Spleen (tissue), 11 donors: Measurements from ENCODE around the gene SH3BP1. TPM values are rescaled to one million over a fixed set of nuclear protein-coding genes. Genes with fewer than 3 reads are reported as not detected.

Experiments used
- DNase-seq: peaks from one replicate; pipeline ENCODE4 v3.0.0-alpha.2; 2020
- H3K27ac ChIP-seq, 8 donors: fragments of 200-600 bp; sonication (generic) in 7 of 8; 1 replicate in 4 of 8; 2 replicates in 4 of 8; pipeline versions ENCODE4 v1.5.0 to v1.8.0; 2016 to 2021; ENCODE audit warnings: inconsistent platforms in 4 of 8, mild to moderate bottlenecking in 4 of 8, moderate library complexity in 1 of 8
- H3K27me3 ChIP-seq, 7 donors: fragments of 200-600 bp; sonication (generic) in 6 of 7; replicated peaks in 1 of 7; 1 replicate in 4 of 7; 2 replicates in 3 of 7; pipeline versions ENCODE4 v1.5.0 to v1.8.0; 2016 to 2021; ENCODE audit warnings: inconsistent platforms in 3 of 7, mild to moderate bottlenecking in 1 of 7
- H3K36me3 ChIP-seq, 6 donors: fragments of 200-600 bp; sonication (generic) in 5 of 6; 1 replicate in 4 of 6; 2 replicates in 2 of 6; pipeline versions ENCODE4 v1.5.0 to v1.8.0; 2016 to 2021; ENCODE audit warnings: inconsistent platforms in 2 of 6
- H3K4me1 ChIP-seq, 6 donors: fragments of 200-600 bp; sonication (generic) in 5 of 6; 1 replicate in 3 of 6; 2 replicates in 3 of 6; pipeline versions ENCODE4 v1.5.0 to v1.8.0; 2016 to 2021; ENCODE audit warnings: inconsistent platforms in 3 of 6
- H3K4me3 ChIP-seq, 8 donors: fragments of 200-600 bp; sonication (generic) in 7 of 8; 1 replicate in 4 of 8; 2 replicates in 4 of 8; pipeline versions ENCODE4 v1.5.0 to v1.8.0; 2016 to 2021; ENCODE audit warnings: inconsistent platforms in 4 of 8, mild to moderate bottlenecking in 4 of 8, moderate library complexity in 2 of 8
- H3K9me3 ChIP-seq, 8 donors: fragments of 200-600 bp; sonication (generic) in 7 of 8; 1 replicate in 4 of 8; 2 replicates in 4 of 8; pipeline versions ENCODE4 v1.5.0 to v1.8.0; 2016 to 2021; ENCODE audit warnings: inconsistent platforms in 4 of 8
- CTCF ChIP-seq, 11 experiments: fragments of 200-600 bp in 7 of 11; fragments of 450-650 bp in 4 of 11; sonication (generic) in 4 of 11; IDR thresholded peaks in 8 of 11; conservative IDR thresholded peaks in 3 of 11; 1 replicate in 7 of 11; 2 replicates in 4 of 11; pipeline versions ENCODE4 v1.4.0 to v1.8.0; 2016 to 2021; ENCODE audit warnings: antibody characterized with exemption in 11 of 11, inconsistent platforms in 4 of 11, mild to moderate bottlenecking in 1 of 11
- POLR2A ChIP-seq, 3 donors: fragments of 450-650 bp; IDR thresholded peaks; one replicate each; pipeline ENCODE4 v1.5.1; 2017; ENCODE audit warnings: antibody characterized with exemption in 3 of 3, mild to moderate bottlenecking in 1 of 3
- POLR2AphosphoS5 ChIP-seq, 3 donors: sonication (generic); formaldehyde crosslinking; IDR thresholded peaks; one replicate each; pipeline ENCODE4 v1.5.1; 2017; ENCODE audit warnings: antibody characterized with exemption in 3 of 3
- WGBS, 5 donors: extraction: QIAGEN DNeasy Blood & Tissue Kit in 3 of 5; methylation state at CpG; one replicate each; pipeline versions ENCODE4 v1.1.5 to v1.1.7; 2013 to 2018; 5-methylcytosine and 5-hydroxymethylcytosine counted together
- intact Hi-C: fragments of 100-400 bp; cut with DNase I; formaldehyde crosslinking; loops from one replicate; pipeline ENCODE4 v1.15.0; 2023; ENCODE audit warnings: low total_unique reads
- polyA plus RNA-seq, 3 donors: library from polyadenylated mRNA; stranded (reverse); fragments of 200-250 nt; gene quantifications; one replicate each; pipeline ENCODE4 v1.2.1, GENCODE V29; 2013
- small RNA-seq, 4 donors: library from RNA; depleted of rRNA; stranded (forward); fragments of <200 nt; gene quantifications; one replicate each; pipeline ENCODE3, GENCODE V24; 2016
- total RNA-seq, 7 donors: library from RNA; depleted of rRNA in 3 of 7; stranded (reverse); fragments of >200 nt in 3 of 7; fragmentation: NEBNext Ultra II Directional in 4 of 7; extraction: Animal tissue kit (Norgen Biotek cat#: 25700) in 4 of 7; gene quantifications; one replicate each; pipeline versions ENCODE4 v1.1.0 to v1.2.1, GENCODE V29; 2016 to 2021
- donor health status: healthy with polysubstance abuse.
- donor health status: DM: no; HTN: no; CAD: no; lungs with moderate emphysema.
- donor health status: DM: no; HTN: no; CAD: no.
- donor health status: Bipolar disorder and iron deficiency.
- donor health status: healthy.
- donor health status: DM: no; HTN: no; CAD: no.
- donor health status: DM: yes; HTN: yes; CAD: no.

The SH3BP1 gene
- total and polyA plus RNA-seq, 10 donors: 17.7 to 78.9 (median 57.2) TPM

- Histone ChIP-seq H3K4me3 (no peak overlapping the region), H3K36me3 (peaks cover 0 to 8% (median 0%) of the 10 kb centered on the region in 6 donors), H3K27ac (no peak overlapping the region), H3K4me1 (peaks cover 0 to 23% (median 13%) of the 10 kb centered on the region in 6 donors), H3K27me3 (no peaks in the 10 kb centered on the region), H3K9me3 (no peaks in the 10 kb centered on the region)
- no peak for DNase-seq
- no peak for TF ChIP-seq POLR2A (IDR thresholded peaks at IDR 0.05)
- TF ChIP-seq CTCF (IDR thresholded peaks at IDR 0.05 in 8 of 11, conservative IDR thresholded peaks at IDR 0.05 in 3 of 11): no peak
- intact Hi-C loops: no loop called here
- WGBS, 5 donors: 83 to 89% (median 84%) methylated on average over 7 of the region's 7 CpGs
These were observed 64.4 kb downstream of the SH3BP1 start for GRCh38 chr22:37703906-37704305.

GRCh38 chr22:37704645-37705044 lies 65.2 kb downstream of the SH3BP1 start:
- Histone ChIP-seq H3K27ac (no peak overlapping the region), H3K4me3 (no peak overlapping the region), H3K36me3 (peaks cover 0 to 8% (median 0%) of the 10 kb centered on the region in 6 donors), H3K27me3 (no peaks in the 10 kb centered on the region), H3K9me3 (no peaks in the 10 kb centered on the region), H3K4me1 (peaks cover 0 to 31% (median 16%) of the 10 kb centered on the region in 6 donors)
- no peak for TF ChIP-seq CTCF (IDR thresholded peaks at IDR 0.05 in 8 of 11, conservative IDR thresholded peaks at IDR 0.05 in 3 of 11)
- no peak for TF ChIP-seq POLR2A (IDR thresholded peaks at IDR 0.05)
- TF ChIP-seq POLR2AphosphoS5 (IDR thresholded peaks at IDR 0.05): no peak
- DNase-seq: no peak
- 38 to 69% (median 50%) methylated on average over 3 of the region's 3 CpGs for WGBS, 5 donors
- intact Hi-C loops: no loop called here

GRCh38 chr22:37705205-37705604 lies 65.7 kb downstream of the SH3BP1 start:
- 88 to 100% (median 90%) methylated on average over 3 of the region's 3 CpGs for WGBS, 5 donors
- intact Hi-C loops: no loop called here
- Histone ChIP-seq H3K4me3 (no peak overlapping the region), H3K36me3 (peaks cover 0 to 8% (median 0%) of the 10 kb centered on the region in 6 donors), H3K27ac (no peak overlapping the region), H3K4me1 (peaks cover 0 to 31% (median 16%) of the 10 kb centered on the region in 6 donors), H3K27me3 (no peaks in the 10 kb centered on the region), H3K9me3 (no peaks in the 10 kb centered on the region)
- TF ChIP-seq CTCF (IDR thresholded peaks at IDR 0.05 in 8 of 11, conservative IDR thresholded peaks at IDR 0.05 in 3 of 11): no peak
- no peak for TF ChIP-seq POLR2A (IDR thresholded peaks at IDR 0.05)
- TF ChIP-seq POLR2AphosphoS5 (IDR thresholded peaks at IDR 0.05): no peak
- no peak for DNase-seq

Small RNA genes lying within 50 kb of the gene (small RNA-seq; reads per million reads assigned to genes)
- 0 reads per million in 4 donors for gene RN7SL385P

Other genes starting within 250 kb of the SH3BP1 start
- under 1 TPM in 6 of 7 donors, not detected in 1; 0.05 to 0.19 (median 0.10) TPM for gene ELFN2, start 212.2 kb upstream of the SH3BP1 start, total RNA-seq
- under 1 TPM; 0.02 to 0.10 (median 0.02) TPM for gene ELFN2, start 212.2 kb upstream of the SH3BP1 start, polyA plus RNA-seq
- gene MFNG, start 153.3 kb upstream of the SH3BP1 start, total RNA-seq: 100 to 1,000 TPM in 4 of 7 donors, 10 to 100 TPM in 3; 93.5 to 138 (median 101) TPM
- 10 to 100 TPM; 38.7 to 65.8 (median 51.1) TPM for gene MFNG, start 153.3 kb upstream of the SH3BP1 start, polyA plus RNA-seq
- gene CARD10, start 120.3 kb upstream of the SH3BP1 start, total RNA-seq: 10 to 100 TPM in 4 of 7 donors, 1 to 10 TPM in 3; 6.9 to 12.5 (median 11.3) TPM
- 1 to 10 TPM; 2.5 to 9.1 (median 5.7) TPM for gene CARD10, start 120.3 kb upstream of the SH3BP1 start, polyA plus RNA-seq
- 10 to 100 TPM; 13.2 to 35.7 (median 22.4) TPM for gene CDC42EP1, start 79.2 kb upstream of the SH3BP1 start, total RNA-seq
- gene CDC42EP1, start 79.2 kb upstream of the SH3BP1 start, polyA plus RNA-seq: 10 to 100 TPM in 1 of 3 donors, 1 to 10 TPM in 2; 4.6 to 13.7 (median 4.8) TPM
- 10 to 100 TPM in 5 of 7 donors, 1 to 10 TPM in 1, not detected in 1; 3.9 to 22.8 (median 12.8) TPM for gene LGALS2, start 59.6 kb upstream of the SH3BP1 start, total RNA-seq
- 10 to 100 TPM; 21.1 to 41.8 (median 25.5) TPM for gene LGALS2, start 59.6 kb upstream of the SH3BP1 start, polyA plus RNA-seq
- 100 to 1,000 TPM in 1 of 7 donors, 10 to 100 TPM in 6; 67.6 to 115 (median 82.6) TPM for gene GGA1, start 30.8 kb upstream of the SH3BP1 start, total RNA-seq
- gene GGA1, start 30.8 kb upstream of the SH3BP1 start, polyA plus RNA-seq: 100 to 1,000 TPM in 2 of 3 donors, 10 to 100 TPM in 1; 43.4 to 134 (median 121) TPM
- gene PDXP, start 19.1 kb downstream of the SH3BP1 start, total RNA-seq: 10 to 100 TPM in 5 of 7 donors, 1 to 10 TPM in 2; 9.3 to 17.8 (median 11.2) TPM
- 10 to 100 TPM; 14.7 to 26.6 (median 15.4) TPM for gene PDXP, start 19.1 kb downstream of the SH3BP1 start, polyA plus RNA-seq
- gene LGALS1, start 36.0 kb downstream of the SH3BP1 start, total RNA-seq: 100 to 1,000 TPM; 158 to 544 (median 389) TPM
- gene LGALS1, start 36.0 kb downstream of the SH3BP1 start, polyA plus RNA-seq: 100 to 1,000 TPM; 371 to 519 (median 445) TPM
- 10 to 100 TPM; 24.0 to 55.3 (median 30.2) TPM for gene NOL12, start 46.7 kb downstream of the SH3BP1 start, total RNA-seq
- 10 to 100 TPM; 28.5 to 33.9 (median 31.1) TPM for gene NOL12, start 46.7 kb downstream of the SH3BP1 start, polyA plus RNA-seq
- gene TRIOBP, start 57.4 kb downstream of the SH3BP1 start, total RNA-seq: 100 to 1,000 TPM in 5 of 7 donors, 10 to 100 TPM in 2; 69.9 to 151 (median 106) TPM
- gene TRIOBP, start 57.4 kb downstream of the SH3BP1 start, polyA plus RNA-seq: 10 to 100 TPM; 24.6 to 62.0 (median 34.2) TPM
- 1 to 10 TPM in 5 of 7 donors, under 1 TPM in 1, not detected in 1; 0.94 to 2.2 (median 1.7) TPM for gene GCAT, start 168.3 kb downstream of the SH3BP1 start, total RNA-seq
- gene GCAT, start 168.3 kb downstream of the SH3BP1 start, polyA plus RNA-seq: 1 to 10 TPM; 1.7 to 3.9 (median 1.9) TPM
- not detected for gene GALR3, start 183.7 kb downstream of the SH3BP1 start, total RNA-seq
- gene GALR3, start 183.7 kb downstream of the SH3BP1 start, polyA plus RNA-seq: not detected
- gene ANKRD54, start 204.7 kb downstream of the SH3BP1 start, total RNA-seq: 10 to 100 TPM; 14.5 to 31.0 (median 15.3) TPM
- 10 to 100 TPM; 15.7 to 17.5 (median 15.8) TPM for gene ANKRD54, start 204.7 kb downstream of the SH3BP1 start, polyA plus RNA-seq
- gene EIF3L, start 209.8 kb downstream of the SH3BP1 start, total RNA-seq: 100 to 1,000 TPM; 254 to 407 (median 337) TPM
- gene EIF3L, start 209.8 kb downstream of the SH3BP1 start, polyA plus RNA-seq: 100 to 1,000 TPM; 275 to 364 (median 331) TPM